Stromal cell of bone marrow (primary cell): Measurements from ENCODE around the gene DIAPH1.

Experiments used
- DNase-seq: peaks from one replicate; pipeline ENCODE4 v3.0.0-alpha.2; 2012; ENCODE audit warnings: low read depth

The DIAPH1 gene

DNA sequence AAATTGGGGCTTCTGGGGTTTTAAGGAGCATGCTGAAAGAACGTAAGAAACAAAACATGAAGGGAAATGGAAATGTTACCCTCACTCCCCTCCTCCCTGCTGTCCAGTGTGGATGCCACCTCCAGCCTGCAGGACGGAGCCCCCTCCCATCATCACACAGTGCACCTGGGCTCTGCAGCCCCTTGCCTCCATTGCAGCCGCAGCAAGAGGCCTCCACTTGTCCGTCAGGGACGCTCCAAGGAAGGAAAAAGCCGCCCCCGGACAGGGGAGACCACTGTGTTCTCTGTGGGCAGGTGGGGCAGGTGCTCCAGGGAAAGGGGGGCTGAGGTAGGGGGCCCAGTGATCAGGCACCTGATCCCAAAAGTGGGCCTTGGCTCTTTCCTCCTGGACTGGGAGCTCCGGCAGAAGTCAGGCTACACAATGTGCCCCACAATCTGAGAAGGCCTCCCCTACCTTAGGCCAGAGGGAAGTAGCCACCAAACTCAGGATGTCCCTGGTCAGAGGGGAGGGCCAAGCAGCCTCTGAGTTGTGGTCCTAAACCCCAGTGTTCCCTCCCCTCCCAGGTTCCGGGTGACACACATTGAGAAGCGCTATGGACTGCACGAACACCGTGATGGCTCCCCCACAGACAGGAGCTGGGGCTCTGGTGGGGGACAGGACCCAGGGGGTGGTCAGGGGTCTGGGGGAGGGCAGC, 20.7 kb upstream of the DIAPH1 start:
- no peak for DNase-seq

DNA sequence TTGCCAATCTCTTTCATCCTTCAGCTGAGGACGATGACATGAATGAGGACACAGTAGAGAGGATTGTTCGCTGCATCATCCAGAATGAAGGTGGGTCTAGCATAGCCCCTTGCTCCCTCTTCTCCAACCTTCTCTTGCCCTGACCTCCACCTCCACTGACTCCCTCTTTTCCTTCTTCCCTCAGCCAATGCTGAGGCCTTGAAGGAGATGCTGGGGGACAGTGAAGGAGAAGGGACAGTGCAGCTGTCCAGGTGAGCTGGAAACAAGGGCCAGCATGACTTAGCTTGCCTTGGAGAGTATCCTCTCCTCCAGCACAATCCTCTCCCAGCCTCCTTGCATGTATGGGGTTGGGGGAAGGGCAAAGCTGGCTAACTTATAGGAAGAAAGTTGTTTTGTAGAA, 20.0 kb upstream of the DIAPH1 start:
- no peak for DNase-seq

DNA sequence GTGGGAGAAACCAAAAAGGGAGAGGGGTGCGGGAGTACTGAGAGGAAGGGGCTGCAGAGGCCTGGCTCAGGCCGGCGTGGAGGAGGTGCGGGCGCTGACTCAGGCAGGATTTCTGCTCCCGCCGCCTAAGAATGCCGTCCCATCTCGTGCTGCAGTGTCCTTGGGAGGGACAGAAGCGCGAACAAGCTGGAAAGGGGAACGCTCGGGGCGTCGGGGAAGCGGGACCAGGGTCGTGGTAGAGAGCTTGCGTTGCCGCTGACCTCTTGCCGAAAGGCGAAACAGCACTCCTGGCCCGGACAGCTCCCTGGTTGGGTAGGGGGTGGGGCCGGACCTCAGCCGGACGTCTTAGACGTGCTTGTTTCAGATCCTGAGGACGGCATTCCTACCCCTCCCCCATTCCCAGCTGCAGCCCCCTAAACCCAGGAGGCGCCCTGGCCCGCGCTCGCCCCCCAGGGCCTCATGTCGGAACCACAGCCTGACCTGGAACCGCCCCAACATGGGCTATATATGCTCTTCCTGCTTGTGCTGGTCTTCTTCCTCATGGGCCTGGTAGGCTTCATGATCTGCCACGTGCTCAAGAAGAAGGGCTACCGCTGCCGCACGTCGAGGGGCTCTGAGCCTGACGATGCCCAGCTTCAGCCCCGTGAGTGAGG, 19.1 kb upstream of the DIAPH1 start:
- no peak for DNase-seq

DNA sequence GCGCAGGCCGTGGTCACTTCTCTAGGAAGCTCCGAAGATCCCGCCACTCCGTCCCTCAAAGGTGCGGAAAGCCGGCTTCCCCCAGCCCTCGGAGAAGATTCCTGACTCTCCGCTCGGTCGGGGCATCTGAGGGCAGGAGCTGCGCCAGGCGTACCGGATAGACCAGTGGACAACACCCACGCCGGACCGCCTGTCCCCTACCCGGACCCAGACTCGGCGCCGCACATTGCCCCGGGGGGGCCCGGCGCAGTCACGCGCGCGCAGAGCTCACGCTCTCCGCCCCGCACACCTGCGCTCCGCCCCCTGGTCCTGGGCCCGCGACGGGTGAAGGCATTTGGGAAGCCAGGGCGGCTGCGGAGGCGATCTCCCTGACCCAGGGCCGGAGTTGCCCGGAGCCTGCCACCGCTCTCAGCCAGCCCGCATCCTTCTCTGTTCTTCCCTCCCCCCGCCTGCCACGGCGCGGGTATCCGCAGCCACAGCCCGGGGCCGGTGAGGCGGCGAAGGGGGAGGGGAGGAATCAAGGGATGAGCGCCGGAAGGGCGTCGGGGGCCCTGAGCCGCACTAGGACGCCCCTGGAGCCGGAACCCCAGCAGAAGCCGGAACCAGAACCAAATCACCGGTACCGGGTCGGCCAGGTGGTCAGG, 18.4 kb upstream of the DIAPH1 start:
- no peak for DNase-seq

DNA sequence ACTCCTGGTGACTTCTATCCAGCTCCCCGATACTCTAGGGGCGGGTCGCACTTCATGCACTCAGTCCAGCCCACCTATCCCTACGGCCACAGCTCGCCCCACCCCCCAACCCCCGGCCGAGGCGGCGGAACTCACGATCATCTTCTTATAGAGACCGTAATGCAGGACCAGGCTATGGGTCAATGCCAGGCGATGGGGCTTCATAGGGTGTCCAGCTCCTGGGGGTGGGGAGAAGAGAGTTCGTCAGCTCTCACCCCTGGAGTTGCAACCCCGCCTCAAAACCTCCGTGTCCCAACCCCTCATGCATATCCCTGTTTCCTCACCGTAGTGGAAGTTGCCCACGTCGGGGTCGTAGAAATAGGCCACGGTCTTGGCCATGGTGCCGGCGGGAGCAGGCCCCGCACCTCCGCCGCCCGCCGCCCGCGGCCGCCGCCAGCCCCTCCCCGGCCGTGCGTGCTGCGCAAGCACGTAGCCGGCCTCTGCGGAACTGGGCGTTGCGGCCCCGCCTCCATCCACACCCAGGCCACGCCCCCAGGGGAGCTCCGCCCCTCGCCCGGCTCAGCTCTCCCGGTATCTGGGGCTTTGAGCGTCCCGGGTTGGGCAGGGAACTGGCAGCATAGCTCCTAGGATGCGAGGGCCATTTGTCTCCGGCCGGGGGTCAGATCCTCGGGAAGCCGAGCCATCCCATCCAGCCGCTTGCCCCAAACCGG, 17.8 kb upstream of the DIAPH1 start, which contains the start of the genes HDAC3 and RELL2:
HDAC3 (minus strand) TSS at position 437 of the 710 bp plus-strand sequence; CDS start at position 378, 59 bp downstream.
RELL2 (plus strand) TSS at position 585 of the 710 bp plus-strand sequence. CDS start 1,229 bp downstream, outside the sequence.
- DNase-seq: peak; percentile 74

DNA sequence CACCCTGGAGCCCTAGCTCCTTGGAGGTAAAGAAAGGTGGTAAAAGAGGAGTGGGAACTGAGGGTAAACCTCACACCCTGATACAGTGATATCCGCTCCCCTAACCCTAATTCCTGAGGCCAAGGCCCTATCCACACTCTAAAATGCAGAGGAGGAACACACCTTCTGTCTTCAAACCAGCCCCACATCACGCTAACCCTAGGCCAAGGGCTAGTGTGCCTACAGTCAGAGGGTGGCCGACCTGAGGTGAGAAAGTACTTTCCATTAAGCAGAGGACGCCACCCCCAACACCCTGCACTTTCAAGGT, 17.3 kb upstream of the DIAPH1 start:
- no peak for DNase-seq

DNA sequence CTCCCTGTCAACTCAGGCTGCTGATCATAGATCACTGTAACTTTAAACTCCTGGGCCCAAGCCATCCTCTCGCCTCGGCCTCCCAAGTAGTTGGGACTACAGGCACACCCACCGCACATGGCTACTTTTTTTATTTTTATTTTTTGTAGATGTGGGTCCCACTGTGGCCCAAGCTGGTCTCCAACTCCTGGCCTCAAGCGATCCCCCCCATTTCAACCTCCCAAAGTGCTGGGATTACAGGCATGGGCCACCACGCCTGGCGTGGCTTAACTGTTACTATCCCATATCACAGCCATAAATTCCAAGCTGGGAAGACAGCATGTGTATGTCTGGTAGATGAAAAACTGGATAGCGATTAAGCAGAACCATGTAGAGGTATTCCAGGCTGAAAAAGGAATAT, 16.8 kb upstream of the DIAPH1 start:
- DNase-seq: no peak

DNA sequence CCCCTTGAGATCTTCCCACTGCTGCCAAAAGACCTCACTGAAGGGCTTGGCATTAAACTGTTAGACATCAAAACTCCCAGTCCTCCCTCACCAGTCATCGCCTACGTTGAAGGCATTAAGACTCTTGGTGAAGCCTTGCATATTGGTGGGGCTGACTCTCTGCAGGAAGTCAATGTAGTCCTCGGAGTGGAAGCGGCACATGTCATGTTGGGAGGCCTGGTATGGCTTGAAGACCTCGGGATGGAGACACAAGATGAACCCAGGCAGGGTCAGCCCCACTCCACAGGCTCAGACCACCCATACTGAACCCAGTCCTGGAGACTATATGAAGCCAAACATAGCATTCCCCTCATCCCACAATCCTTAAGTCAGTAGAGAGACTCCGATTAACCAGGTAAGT, 15.9 kb upstream of the DIAPH1 start:
- no peak for DNase-seq

DNA sequence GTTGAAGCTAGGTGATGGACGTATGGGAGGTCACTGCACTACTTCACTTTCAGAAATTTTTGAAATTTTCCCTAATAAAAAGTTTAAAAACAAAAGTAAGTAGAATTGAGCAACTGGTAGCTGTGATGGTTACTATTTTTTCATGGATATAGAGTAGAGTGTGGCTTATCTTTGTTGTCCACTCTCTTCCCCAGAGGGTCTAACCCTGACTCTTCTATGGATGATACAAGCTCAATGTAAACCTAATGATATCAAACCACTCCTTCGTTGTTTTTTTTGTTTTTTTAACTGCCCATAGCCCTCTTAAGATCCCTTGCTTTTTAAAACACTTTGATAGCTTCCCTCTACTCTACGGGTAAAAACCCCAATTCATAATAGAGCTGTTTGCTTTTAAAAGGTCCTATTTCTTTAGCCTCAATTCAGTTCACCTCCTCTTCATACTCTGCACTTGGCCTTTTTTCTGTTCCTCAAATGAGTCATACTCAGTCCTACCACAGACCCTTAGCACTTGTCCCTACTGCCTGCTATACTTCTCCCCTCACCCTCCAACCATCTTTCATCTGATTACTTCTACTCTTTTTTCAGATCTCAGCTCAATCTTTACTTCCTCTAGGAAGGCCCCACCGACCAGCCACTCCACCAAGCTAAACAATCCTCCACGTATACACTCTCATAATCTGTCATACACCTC, 15.2 kb upstream of the DIAPH1 start:
- DNase-seq: no peak

DNA sequence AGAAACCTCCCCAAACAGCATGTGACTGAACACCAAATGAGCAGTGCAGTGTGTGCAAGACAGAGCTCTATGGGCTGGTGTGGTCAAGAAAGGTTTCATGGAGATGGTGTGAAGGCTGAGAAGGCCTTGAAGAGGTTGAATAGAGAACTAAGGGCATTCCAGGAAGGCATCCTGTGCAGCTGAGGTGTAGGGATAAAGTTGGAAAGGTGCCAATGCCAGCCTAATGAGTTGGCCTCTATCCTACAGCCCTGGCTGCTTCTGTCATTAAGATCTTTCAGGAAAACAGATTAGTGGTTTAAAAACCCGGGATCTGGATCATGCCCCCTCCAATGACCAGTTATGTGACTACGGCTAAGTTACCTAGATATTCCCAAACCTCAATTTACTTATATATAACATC, 13.8 kb upstream of the DIAPH1 start:
- no peak for DNase-seq

DNA sequence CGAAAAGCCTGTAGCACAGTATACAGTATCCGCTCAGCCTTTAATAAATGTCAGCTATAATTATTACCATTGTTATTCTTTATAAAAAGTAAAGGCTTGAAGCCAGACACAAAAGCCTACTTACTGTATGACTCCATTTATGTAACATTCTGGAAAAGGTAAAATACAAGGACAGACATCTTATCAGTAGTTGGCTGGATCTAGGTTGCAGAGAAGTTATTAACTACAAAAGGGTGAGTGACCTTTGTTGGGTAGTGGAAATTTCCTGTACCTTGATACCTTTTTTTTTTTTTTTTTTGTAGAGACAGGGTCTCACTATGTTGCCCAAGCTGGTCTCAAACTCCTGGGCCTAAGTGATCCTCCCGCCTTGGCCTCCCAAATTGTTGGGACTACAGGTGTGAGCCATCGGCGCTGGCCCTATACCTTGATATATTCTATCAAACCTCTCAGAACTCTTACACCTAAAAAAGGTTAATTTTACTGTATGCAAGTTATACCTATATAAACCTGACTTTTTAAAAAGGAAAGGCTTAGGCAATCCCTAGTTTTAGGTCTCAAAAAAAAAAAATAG, 11.9 kb upstream of the DIAPH1 start:
- DNase-seq: no peak

DNA sequence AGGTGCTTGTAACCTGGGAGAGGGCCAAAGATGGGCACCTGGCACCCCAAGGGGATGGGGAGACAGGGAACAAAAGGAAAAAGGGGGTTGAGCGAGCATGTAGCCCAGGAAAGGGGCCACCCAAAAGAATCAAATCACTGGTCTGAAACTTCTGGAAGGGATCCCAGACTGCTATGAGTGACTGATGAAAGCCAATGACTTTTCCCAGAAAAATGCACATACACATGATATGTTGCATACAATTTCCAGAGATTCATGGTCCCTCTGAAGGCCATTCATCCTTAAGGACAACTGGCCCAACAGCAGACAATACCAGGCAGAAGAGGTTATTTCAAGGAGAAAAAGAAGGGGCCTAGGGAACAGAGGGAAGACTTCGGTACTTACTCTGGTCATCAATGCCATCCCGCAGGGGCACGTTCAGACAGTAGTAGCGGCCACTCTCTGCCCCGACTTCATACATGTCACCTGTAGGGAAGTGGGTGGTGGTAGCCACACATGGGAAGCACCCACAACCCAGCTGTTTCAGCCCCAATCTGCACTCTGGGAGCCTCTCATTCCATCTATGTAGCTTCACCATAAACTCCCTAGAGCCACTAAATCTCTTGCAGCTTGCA, 9.5 kb upstream of the DIAPH1 start:
- DNase-seq: no peak

DNA sequence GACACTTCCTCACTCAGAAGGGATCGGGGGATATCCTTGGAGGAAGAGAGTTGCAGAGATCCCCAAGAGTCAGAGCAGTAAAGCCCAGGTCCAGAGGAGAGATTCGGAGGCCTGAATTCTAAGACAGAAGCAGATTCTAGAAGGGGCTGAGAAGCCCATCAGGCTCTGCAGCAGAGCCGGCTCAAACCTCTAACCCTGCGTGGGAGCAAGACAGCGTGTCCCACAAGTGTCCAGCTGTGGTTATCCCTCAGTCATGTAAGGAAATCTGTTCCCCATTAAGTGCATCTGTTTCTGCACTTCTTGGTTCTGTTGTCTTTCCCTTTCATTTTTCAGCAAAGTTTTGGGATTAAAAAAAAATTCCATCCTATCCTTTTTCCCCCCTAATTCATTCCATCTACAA, 4.8 kb upstream of the DIAPH1 start:
- DNase-seq: no peak

DNA sequence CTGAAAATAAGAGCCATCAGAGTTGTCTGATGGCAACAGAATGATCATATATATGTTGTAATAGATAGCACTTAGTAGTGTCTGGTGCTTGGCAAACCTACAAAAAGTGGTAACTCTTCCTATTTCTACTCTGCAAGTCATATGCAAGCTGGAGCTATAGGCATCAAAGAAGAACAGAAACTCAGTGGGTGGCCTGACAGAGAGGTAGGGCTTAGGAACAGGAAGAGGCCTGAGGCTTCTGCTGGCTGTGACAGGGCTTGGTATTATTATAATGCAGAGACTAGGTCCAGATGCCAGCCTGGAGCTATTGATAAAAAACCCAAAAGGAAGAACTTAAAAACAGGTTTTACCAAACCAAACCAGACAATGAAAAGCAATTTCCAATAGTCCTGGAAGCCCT, 4.4 kb upstream of the DIAPH1 start:
- DNase-seq: no peak

DNA sequence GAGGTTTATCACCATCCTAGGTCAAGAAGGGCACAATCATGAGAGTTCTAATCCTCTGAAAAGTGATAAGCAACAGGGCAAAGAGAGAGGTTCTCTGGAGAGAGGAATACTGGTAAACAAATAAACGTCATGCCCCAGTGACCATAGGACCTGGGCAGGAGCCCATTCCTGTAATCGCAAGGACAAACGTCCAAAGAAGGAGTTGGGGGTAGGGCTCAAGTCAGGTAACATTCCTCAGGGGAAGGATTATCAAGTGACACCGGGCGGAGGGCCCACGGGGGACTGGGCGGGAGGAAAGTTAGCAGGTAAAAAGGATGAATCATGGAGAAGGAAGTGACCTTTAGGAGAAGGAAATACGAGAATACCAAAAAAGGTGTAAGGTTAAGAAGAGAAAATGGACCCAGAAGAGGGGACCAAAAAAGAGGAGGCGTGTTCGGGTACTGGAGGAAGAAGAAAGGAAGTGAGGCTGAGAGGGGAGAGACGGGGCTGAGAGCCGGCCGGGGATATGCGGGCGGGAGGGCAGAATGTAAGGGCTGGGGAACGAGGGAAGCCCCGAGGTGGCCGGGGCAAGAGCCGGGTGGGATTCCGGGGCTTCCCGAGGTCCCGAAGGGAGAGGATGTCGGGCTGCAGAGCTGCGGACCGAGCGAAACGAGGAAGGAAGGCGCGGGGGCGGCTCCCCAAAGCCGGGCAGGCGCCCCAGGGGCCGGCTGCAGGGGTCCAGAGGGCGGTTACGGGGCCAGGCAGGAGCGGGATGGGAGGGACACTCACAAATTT, 583 bp downstream of the DIAPH1 start:
- no peak for DNase-seq

DNA sequence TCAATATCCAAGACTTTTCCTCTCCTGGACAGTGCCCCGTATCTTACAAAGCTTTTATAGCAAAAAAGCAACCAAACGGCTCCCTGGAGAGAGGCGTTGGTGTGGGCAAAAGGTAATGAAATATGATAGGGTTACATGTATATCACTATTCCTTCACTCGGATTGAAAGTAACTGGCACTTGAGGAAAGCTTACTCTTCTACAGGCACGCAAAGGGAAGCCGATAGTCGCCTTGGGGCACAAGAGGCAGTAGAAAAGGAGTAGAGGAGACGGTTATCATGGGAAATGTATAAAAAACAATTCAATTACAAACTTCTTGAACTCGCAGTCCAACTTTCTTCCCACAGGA, 1.1 kb downstream of the DIAPH1 start:
- DNase-seq: no peak

DNA sequence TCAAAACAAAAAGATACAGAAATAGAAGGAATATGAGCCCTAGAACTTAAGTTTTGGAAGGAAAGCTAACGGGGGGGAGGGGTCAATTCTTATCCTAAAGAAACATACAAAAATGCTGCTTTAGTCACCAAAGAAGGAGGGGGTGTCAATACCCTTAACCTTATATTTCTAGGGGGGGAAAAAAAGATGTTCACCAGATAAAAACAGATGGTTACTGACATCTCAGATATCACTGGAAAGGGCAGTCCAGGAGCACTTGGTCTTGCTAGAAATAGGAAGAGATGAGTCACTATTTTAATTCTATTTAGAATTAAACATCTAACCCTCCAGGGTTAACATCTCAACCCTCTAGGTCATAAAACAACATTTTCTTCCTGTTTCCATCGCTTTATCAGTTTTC, 1.7 kb downstream of the DIAPH1 start:
- DNase-seq: no peak

DNA sequence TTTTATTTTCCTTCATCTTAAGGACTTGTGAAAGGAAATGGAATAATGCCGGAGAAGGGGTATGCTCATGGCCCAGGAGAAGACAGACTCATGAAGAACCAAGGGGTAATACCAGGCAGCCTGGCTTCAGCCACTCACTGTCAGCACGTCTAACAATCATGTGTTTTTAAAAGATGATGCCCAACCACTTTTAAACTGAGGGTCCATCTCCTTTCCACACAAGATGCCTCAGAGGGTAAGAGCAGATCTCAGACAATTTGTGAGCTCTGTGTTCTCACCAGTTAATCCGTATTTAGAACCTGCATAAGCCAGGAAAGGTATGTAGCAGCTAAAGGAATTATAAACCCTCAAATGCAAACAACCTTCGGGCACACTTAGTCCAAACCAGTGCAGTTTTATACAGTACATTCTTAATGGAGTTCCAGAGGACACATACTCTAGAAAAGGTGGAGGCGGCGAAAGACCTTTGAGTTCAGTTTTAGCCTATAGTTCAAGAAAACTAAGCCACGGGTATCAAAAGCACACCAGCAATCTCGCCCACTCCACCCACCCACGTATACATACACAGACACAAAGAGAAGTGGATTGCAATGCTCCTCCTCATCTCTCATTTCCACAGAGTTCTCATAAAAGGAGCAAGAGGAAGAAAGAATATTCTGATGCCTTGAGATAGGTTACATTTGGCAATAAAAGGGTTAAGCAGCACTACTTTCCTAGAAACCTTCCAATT, 2.6 kb downstream of the DIAPH1 start:
- no peak for DNase-seq

DNA sequence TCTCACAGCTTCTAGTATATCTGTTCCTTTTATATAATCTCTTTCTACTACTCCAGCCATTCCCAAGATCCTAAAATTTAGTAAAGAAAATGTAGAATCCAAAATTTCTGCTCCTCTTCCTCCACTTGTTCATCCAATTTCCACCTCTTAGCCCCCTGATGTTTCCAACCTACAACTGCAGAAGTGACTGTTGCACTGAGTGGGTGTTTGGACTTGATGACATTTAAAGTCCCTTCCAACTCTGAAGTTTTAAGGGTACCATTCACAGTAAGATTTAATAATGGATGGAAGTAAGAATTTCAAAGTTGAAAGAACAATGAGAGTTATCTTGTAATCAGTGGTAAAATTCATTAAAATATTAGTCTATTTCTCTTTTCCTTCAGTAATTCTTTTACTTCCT, 5.5 kb downstream of the DIAPH1 start:
- DNase-seq: no peak

DNA sequence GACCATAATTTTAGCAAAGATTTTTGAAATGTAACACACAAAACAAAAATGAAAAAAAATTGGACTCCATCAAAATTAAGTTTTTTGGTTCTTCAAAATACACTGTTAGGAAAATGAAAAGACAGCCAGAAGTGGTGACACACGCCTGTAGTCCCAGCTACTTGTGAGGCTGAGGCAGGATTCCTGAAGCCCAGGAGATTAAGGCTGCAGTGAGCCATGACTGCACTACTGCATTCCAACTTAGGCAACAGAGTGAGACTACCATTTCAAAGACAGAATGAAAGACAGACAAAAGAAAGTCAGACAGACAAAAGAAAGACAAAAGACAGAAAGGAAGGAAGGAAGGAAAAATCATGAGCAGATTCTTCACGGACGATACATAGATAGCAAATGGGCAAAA, 7.5 kb downstream of the DIAPH1 start:
- DNase-seq: no peak
